IMR-90 (cell line): Measurements from ENCODE around the gene CPT1A.

Source experiments
- BHLHE40 ChIP-seq: fragments of 150-350 bp; IDR thresholded peaks from 2 replicates; pipeline ENCODE4 v1.6.1; 2016; ENCODE audit warnings: mild to moderate bottlenecking, low read depth, low read length
- CEBPB ChIP-seq: IDR thresholded peaks from 2 replicates; pipeline ENCODE4 v1.6.1; 2012; ENCODE audit warnings: low read depth, low read length, improper control_type of control experiment
- CHD1 ChIP-seq: IDR thresholded peaks from 2 replicates; pipeline ENCODE4 v1.6.1; 2012; ENCODE audit warnings: low read depth, low read length, improper control_type of control experiment
- FOS ChIP-seq: fragments of 150-350 bp; IDR thresholded peaks from 2 replicates; pipeline ENCODE4 v1.6.1; 2016; ENCODE audit warnings: low read depth, low read length
- MAFK ChIP-seq: IDR thresholded peaks from 2 replicates; pipeline ENCODE4 v1.6.1; 2012; ENCODE audit warnings: low read depth, low read length, improper control_type of control experiment
- MAZ ChIP-seq: IDR thresholded peaks from 2 replicates; pipeline ENCODE4 v1.6.1; 2012; ENCODE audit warnings: low read depth, mild to moderate bottlenecking, low read length, improper control_type of control experiment, moderate library complexity, borderline replicate concordance
- NFE2L2 ChIP-seq: fragments of 150-350 bp; IDR thresholded peaks from 2 replicates; pipeline ENCODE4 v1.6.1; 2016; ENCODE audit warnings: low read depth, mild to moderate bottlenecking, low read length
- POLR2A ChIP-seq: IDR thresholded peaks from 2 replicates; pipeline ENCODE4 v1.6.1; 2012; ENCODE audit warnings: mild to moderate bottlenecking, low read depth, low read length
- RAD21 ChIP-seq: IDR thresholded peaks from 2 replicates; pipeline ENCODE4 v1.6.1; 2012; ENCODE audit warnings: low read length, improper control_type of control experiment
- RFX5 ChIP-seq: IDR thresholded peaks from 2 replicates; pipeline ENCODE4 v1.8.0; 2012; ENCODE audit warnings: low read depth, mild to moderate bottlenecking, low read length, moderate library complexity
- SMC3 ChIP-seq: fragments of 150-350 bp; IDR thresholded peaks from 2 replicates; pipeline ENCODE4 v1.6.1; 2016; ENCODE audit warnings: low read depth, mild to moderate bottlenecking, antibody characterized with exemption, low read length, moderate library complexity
- TF ChIP-seq, protein P1 (sequence below): conservative IDR thresholded peaks from 2 replicates; pipeline ENCODE4 v1.5.1; 2012; ENCODE audit warnings: mild to moderate bottlenecking, low read depth, low read length, improper control_type of control experiment
- TF ChIP-seq, protein P2 (sequence below): fragments of 150-350 bp; IDR thresholded peaks from 2 replicates; pipeline ENCODE4 v1.6.1; 2017; ENCODE audit warnings: mild to moderate bottlenecking, antibody characterized with exemption, low read length, low read depth
- TF ChIP-seq, protein P3 (sequence below): fragments of 150-350 bp; IDR thresholded peaks from 2 replicates; pipeline ENCODE4 v1.6.1; 2016; ENCODE audit warnings: low read depth, mild to moderate bottlenecking, low read length, moderate library complexity, borderline replicate concordance

DNA sequence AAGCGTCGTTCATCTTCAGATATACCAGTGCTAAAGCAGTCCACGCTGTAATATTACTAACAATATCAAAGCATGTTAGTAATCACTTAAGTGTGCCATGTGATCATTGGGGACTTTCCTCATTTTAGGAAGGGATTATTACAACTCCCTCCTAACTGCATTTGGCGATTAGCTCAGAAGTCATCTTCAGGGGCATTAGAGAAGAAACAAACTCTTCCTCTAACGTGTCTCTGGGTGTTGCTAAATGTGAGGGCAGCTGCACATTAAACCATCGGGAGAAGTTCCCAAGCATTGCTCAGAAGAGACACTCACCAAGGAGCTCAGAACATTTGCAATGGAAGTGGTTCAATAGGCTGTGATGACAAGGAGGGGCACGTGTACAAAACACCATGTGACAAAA lies 107.6 kb downstream of the CPT1A start:
- TF ChIP-seq, protein P1, sequence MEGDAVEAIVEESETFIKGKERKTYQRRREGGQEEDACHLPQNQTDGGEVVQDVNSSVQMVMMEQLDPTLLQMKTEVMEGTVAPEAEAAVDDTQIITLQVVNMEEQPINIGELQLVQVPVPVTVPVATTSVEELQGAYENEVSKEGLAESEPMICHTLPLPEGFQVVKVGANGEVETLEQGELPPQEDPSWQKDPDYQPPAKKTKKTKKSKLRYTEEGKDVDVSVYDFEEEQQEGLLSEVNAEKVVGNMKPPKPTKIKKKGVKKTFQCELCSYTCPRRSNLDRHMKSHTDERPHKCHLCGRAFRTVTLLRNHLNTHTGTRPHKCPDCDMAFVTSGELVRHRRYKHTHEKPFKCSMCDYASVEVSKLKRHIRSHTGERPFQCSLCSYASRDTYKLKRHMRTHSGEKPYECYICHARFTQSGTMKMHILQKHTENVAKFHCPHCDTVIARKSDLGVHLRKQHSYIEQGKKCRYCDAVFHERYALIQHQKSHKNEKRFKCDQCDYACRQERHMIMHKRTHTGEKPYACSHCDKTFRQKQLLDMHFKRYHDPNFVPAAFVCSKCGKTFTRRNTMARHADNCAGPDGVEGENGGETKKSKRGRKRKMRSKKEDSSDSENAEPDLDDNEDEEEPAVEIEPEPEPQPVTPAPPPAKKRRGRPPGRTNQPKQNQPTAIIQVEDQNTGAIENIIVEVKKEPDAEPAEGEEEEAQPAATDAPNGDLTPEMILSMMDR = no peak
- TF ChIP-seq SMC3 (no peak), POLR2A (no peak), MAZ (no peak), RAD21 (no peak), FOS (no peak), NFE2L2 (no peak), CEBPB (no peak), RFX5 (no peak), BHLHE40 (no peak), CHD1 (no peak), MAFK (no peak)
- TF ChIP-seq, protein P2, sequence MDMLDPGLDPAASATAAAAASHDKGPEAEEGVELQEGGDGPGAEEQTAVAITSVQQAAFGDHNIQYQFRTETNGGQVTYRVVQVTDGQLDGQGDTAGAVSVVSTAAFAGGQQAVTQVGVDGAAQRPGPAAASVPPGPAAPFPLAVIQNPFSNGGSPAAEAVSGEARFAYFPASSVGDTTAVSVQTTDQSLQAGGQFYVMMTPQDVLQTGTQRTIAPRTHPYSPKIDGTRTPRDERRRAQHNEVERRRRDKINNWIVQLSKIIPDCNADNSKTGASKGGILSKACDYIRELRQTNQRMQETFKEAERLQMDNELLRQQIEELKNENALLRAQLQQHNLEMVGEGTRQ = no peak
- TF ChIP-seq, protein P3, sequence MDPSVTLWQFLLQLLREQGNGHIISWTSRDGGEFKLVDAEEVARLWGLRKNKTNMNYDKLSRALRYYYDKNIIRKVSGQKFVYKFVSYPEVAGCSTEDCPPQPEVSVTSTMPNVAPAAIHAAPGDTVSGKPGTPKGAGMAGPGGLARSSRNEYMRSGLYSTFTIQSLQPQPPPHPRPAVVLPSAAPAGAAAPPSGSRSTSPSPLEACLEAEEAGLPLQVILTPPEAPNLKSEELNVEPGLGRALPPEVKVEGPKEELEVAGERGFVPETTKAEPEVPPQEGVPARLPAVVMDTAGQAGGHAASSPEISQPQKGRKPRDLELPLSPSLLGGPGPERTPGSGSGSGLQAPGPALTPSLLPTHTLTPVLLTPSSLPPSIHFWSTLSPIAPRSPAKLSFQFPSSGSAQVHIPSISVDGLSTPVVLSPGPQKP = no peak
